ENCODE data around the gene MLXIPL.
"Not testable (repeated sequence)": the region's sequence is repeated elsewhere in the genome, so short reads cannot be mapped to it uniquely, and the experiment has no call there.

MLXIPL gene

DNA sequence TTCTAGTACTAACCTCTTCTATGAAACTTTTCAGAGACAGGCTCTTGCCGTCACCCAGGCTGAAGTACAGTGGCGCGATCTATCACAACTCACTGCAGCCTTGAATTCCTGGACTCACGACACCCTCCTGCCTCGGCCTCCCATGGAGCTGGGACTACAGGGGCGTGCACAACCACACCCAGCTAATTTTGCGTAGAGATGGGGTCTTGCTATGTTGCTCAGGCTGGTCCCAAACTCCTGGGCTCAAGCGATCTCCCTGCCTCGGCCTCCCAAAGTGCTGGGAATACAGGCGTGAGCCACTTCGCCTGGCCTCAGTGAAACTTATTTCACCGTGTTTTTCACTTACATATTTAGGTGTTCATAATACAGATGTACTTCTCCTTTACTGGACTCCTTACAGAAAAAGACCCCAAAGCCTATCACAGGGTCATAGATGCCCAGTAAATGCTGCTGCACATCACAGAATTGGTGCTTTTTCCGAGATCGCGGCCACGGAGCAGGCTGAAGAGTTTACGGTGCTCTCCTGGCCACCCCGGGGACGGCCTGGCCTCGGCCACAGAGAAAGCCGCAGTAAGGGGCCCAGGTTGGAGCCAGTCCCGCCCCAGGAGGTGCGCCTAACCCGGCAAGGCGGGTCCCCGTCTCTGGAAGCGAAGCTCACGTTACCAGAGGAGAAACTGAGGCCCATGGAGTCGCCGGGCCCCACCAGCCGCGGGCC is 46.5 kb downstream of the MLXIPL start:
- DNase-seq = no peak

DNA sequence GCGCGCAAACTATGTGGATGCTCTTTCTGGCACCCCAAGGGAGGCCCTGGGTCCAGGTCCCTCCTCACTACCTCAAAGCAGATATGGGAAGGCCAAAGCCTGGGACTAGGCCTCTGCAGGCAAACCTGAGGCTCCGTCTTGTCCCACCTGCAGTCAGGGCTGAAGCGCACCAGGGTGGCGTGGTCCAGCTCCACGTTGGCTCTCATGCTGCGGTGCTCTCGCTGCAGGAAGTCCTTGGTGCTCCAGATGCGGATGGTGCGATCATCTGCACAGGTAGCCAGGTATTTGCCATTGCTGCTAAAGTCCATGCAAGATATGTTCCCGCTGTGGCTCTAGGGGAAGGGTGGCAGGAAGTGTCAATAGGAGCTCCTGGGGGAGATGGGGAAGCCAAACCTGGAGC is 50.5 kb downstream of the MLXIPL start:
- DNase-seq = no peak

DNA sequence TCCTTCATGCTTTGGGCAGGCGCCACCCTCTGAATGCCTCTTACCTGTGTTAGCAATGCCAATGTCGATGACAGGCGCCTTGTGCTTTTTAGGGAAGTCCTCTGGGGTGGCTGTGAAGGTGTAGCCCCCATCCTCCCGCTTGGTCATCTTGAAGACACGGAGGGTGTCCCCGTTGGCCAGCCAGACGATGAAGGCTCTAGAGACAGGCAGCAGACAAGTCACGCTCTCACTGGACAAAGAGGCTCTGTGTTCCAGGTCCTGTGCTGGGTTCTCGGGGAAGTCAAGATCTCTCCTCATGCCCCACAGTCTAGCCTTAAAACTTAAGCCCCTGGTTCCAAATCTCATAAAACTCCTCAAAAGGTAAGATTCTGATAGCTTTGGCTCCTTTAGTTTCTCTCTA is 51.0 kb downstream of the MLXIPL start:
- no peak for DNase-seq

DNA sequence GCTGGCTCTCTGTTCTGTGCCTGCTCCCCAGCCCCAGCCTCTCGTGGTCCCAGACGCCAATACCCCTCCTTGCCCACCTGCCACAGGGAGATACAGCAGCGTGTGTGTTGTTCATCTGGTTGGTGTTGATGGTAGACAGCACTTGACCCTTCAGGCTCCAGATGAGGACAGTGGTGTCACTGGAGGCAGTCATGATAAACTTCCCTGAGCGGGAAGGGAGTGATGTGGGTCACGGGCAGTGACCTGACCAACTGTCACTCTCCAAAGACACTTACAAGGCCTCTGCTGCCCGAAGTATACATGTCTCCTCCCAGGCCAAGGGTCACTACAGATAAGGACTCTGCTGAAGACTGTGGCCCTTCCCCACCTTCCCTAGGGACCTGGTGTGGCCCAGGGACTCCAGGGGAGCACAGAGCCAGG is 51.5 kb downstream of the MLXIPL start:
- no peak for DNase-seq

DNA sequence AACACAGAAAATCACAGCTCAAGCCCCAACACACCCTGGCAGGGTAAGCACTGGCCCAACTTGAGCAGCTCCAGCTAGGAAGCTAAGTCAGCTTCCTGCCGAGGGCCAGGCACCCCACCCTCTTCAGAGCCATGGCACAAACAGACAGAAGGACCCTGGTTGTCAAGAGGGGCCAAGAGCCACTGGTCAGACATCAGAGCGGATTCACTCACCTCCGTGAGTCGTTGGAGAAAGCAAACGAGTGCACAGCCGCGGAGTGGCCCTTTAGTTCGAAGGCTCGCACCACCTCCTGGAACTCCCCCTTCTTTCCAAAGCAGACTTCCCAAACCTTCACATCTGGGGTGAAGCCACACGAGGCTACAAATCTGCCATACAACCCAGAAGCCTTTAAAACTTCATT is 53.3 kb downstream of the MLXIPL start:
- DNase-seq = no peak

DNA sequence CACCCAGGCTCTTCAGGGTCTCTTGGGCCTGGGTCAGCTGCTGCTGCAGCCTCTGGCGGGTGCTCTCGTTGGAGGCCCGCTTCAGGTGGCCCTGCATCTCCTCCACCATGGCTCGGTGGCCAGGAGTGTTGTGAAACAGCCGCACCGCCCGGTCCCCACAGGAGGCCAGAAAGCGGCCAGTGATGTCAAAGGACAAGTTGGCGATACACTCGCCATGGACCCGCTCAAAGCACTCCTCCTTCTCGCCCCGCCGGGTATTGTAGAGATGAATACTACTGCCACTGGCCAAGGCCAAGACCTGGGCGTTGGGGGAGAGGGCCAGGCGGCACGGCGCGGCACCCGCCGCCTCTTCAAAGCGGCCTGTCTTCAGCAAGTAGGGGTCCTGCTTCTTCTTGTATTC is 53.8 kb downstream of the MLXIPL start:
- DNase-seq = no peak

DNA sequence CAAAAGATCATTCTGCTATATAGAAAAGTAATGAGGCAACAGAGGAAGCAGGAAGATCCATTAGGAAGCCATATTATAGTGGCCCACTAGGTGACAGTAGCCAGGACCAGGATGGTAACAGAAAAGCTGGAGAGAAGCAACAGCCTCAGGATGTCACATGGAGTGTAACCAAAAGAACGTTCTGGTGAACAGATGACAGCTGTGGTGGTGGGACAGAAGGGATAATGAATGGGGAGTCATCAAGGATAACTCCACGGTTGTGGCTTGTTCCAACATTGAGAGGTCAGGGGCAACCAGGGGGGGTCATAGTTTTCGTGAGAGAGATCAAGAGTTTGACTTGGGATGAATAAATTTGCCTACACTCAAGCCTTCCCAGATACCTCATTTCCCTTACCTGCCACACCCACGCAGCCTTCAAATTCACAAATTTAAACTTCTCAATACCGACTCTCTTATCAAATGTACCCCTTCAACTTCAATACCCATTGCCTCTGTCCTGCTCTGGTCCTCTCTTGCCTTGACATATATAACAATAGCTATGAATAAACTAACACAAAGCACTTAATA is 55.2 kb downstream of the MLXIPL start:
- DNase-seq = no peak

DNA sequence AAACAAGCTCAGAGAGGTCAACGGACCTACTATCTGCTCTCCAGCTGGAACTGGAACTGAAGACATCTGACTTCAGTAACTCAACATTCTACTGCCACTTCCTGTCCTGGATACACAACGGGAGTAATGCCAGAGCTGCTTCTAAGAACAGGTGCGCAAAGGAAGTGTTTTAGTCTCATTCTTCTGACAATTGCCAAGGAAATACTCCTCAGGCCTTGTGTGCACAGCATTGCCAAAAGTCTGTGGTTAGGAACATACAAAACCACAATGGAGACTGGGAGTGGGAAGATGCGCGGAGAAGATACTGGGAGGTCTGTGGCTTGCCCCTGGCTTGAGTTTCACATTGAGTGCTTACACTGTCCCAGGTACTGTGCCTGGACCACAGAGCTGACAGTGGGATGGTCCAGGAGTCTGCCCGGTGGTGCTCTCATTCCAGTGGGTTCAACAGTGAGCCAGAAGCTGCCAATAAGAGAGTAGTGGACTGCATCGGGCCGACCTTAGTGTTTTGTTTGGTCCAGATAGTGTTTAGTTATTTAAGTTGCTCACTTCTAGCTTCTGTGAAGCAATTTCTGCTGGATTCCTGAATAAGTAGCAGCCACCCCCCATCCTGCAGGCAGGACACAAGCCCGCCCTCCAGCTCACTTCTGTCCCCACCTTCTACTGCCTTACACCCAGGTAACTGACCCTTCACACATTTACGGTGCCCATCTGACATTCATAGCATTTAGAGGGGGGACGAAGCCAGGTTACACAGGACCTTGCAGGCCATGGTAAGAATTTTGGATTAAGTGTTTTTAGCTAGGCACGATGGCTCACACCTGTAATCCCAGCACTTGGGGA is 56.3 kb downstream of the MLXIPL start:
- DNase-seq = no peak

DNA sequence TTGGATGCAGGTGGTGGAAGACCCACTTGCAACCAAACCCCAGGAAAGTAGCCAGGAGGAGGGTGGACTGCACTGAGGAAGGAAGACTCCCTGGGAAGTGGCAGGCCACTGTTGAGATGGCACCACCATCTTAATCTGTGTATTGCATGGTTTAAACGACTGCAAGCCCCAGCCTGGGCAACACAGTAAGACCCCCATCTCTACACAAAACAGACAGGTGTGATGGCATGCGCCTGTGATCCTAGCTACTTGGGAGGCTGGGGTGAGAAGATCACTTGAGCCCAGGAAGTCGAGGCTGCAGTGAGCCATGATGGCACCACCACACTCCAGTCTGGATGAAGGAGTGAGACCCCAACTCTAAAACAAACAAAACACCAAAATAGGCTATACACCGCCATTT is 57.2 kb downstream of the MLXIPL start:
- DNase-seq = no peak

DNA sequence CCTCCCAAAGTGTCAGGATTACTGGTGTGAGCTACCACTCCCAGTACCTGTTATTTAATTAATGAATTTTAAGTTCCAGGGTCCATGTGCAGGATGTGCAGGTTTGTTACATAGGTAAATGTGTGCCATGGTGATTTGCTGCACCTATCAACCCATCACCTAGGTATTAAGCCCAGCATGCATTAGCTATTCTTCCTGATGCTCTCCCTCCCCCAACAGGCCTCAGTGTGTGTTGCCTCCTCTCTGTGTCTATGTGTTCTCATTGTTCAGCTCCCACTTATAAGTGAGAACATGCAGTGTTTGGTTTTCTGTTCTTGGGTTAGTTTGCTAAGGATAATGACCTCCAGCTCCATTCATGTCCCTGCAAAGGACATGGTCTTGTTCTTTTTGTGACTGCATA is 57.9 kb downstream of the MLXIPL start:
- not testable (repeated sequence) for DNase-seq

DNA sequence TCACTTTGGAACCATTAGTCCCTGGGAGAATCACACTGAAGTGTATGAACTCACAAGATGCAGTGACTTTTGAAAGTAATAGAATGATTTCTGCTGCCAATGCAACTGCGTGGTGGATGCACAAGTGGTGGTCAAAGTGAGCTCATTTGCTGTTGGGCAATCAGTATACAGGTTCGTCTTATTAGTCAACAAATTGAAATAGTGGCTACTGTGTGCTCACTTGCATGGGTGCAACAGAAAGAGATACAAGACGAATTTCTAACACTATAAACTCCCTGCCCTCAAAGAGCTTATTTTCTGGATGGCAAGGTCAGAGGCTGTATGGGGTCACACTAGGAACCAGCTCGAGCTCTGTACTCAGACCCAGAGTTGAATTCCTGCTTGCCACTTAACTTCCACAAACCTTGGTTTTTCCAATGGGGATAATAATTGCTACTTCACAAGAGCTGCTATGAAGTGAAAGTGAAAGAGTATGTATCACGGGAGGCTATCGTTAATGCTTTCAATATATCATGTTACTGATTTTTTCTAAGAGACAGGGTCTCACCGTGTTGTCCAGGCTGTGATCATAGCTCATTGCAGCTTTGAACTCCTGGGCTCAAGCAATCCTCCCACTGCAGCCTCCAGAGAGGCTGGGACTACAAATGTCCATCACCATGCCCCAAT is 58.5 kb downstream of the MLXIPL start:
- DNase-seq = no peak

DNA sequence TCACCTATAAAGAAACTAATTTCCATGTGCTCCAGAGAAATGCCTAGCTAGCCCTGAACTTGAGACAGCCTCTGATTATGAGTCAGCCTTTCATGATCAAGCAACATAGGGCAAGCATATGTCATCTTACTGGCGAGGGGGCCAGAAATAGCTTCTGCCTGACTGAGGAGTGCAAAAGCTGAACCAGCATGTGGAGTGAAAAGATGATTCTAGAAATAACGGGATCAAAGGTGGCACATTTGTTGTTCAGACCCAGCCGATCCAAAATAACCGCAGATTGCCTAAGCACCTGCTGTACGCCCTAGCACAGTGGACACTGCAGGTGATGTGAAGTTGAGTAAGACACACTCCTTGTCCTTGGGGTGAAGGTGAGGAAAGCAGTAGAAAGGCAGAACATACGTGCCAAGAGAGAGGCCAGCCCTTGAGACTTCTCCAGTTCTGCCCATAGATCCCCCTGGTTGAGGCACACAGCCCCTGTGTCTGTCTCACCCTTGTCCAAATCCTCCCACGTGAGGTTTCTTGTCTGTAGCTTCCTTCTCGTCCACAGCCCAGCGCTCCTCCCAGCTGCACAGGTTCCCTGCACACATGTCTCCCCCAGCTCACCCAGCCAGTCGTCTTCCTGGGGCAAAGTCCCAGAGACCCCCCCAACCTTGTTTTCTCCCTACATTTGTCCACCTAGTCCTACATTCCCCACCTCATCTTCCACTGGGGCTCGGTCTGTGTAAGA is 64.0 kb downstream of the MLXIPL start:
- DNase-seq = no peak

DNA sequence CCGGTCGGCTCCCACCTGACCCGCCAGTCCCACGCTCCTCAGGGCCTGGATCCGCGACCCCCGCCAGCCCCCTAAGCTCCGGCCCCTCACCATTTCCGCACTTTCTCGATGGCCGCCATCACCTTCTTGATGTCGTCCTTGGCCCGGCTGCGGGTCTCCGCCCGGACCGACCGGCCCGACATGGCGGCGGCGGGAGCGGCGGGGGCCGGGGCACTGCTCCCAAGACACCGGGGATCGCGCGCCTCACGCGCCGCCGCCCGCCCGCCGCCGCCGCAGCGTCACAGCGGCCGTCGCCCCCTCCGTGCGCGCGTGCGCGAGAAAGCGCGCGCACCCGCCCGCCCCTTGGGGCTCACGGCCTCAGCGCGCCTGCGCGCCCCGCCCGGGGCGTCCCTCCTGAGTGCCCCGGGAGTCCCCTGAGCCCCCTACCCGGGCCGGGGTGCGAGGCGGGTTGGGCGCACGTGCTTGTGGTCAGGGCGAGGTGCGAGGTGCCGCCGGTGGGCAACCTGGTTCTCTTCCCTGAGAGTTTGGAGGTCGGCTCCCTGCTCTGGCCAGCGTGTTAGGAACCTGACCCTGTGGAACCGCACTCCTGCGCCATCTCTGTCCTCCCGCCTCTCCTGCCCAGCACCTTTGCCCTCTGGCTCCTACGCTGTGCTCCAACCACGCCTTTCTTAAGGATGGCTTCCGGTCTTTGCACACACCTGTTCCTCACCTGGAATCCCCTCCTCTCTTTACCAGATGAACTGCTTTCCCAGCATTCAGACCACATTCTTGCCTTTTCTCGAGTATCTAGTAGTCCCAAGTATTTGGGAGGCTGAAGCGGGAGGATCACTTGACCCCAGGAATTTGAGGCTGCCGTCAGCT is 66.7 kb downstream of the MLXIPL start, which contains the start of gene BCL7B:
BCL7B (minus strand) TSS at position 294 of the 861 bp plus-strand sequence; CDS start at position 182, 112 bp downstream.
- peak; percentile 44 to 76 (median 54) for DNase-seq

DNA sequence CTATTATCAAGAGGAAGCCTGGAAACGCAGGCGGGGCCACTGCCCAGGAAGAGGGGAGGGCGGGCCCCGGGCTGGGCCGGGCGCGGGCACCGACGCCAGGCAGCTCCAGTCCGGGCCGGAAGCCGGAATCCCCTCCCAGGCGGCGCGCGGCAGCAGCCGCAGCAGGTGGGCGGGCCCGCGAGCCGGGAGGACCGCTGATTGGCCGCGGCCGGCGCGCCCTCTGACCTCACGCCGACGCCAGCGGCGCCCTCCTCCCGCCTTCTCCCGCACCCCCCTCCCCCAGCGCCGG is 67.3 kb downstream of the MLXIPL start:
- DNase-seq = peak; percentile 54 to 86 (median 76)

DNA sequence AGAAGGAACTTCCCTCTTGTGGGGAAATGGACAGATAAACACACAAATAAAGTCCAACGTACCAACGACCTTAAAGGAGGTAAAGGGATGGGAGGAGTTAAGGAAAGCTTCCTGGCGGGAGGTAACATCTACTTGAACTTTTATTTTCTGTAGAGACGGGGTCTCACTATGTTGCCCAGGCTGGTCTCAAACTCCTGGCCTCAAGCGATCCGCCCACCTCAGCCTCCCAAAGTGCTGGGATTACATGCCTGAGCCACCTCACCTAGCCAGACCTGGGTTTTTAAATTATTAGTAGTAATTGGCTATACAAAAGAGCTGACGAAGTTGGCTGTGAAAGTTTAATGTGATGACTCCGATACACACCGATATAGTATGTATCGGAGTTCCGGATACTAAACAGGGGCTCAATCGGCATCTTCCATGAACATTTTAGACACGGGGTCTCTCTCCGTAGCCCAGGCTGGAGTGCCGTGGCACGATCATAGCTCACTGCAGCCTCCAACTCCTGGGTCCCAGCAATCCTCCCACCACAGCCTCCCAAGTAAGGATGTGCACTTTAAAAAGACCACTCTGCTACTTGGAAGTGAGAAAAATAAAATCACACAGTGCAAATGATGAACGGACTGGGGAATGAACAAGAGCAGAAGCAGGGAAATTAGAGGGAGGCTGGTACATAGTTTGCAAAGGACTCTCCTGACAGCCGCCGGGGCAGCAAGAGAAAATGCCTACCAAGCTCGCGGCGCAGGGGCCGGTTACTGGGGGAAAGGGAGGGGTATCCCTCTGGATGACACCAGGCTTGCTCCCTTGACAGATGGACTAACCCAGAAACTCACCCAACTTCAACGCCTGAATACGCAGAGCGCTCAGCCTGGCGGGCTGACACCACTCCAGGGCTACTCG is 67.9 kb downstream of the MLXIPL start:
- no peak for DNase-seq

DNA sequence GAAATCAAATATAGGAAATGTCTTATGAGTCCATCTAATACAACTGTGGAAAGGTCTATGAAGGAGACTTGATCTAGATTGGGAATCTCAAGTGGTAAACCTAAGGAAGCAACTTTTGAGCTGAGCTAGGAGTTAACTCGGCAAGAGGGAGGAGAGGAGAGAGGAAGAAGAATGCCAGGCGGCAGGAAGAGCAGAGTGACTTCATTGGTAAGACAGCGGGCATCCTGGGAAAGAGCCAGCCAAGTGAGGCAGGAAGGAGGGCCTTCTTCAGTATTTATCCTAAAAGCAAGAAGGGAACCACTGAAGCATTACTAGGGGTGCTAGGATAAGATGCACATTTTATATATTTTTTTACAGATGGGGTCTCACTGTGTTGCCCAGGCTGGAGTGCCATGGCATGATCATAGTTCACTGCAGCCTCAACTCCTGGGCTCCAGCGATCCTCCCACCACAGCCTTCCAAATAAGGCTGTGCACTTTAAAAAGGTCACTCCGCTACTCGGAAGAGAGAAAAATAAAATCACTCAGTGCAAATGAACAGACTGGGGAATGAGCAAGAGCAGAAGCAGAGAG is 68.8 kb downstream of the MLXIPL start:
- DNase-seq = no peak

DNA sequence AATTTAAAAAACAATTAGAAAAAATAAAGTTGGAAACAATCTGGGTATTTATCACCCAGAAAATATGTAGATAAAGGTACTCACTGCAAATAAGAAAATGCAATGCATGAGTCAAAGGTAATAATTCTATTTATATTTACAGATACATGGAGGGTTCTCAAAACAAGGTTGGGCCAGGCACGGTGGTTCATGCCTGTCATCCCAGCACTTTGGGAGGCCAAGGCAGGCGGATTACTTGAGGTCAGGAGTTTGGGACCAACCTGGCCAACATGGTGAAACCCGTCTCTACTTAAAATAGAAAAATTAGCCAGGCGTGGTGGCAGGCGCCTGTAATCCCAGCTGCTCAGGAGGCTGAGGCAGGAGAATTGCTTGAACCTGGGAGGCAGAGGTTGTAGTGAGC is 74.2 kb downstream of the MLXIPL start:
- not testable (repeated sequence) for DNase-seq

DNA sequence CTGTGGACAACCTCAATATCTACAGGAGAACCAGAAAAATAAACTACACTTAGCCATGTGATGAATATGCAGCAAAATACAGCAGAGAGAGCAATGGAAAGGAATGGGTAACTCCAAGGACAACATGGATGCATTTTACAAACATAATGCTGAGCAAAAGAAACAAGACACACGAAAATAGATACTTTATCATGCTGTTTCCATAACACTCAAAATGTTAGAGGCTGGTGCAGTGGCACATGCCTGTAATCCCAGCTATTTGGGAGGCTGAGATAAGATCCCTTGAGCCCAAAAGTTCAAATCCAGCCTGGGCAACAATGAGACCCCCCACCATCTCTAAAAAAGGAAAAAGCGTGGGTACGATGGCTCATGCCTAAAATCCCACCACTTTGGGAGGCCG is 75.1 kb downstream of the MLXIPL start:
- DNase-seq = no peak

DNA sequence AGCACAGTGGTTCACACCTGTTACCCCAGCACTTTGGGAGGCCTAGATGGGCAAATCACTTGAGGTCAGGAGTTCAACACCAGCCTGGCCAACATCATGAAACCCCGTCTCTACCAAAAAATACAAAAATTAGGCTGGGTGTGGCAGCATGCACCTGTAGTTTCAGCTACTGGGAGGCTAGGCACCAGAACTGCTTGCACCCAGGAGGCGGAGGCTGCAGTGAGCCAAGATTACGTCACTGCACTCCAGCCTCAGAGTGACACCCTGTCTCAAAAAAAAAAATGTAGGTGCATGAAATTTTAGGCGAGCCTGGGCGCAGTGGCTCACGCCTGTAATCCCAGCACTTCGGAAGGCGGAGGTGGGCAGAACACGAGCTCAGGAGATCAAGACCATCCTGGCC is 76.5 kb downstream of the MLXIPL start:
- DNase-seq = no peak

DNA sequence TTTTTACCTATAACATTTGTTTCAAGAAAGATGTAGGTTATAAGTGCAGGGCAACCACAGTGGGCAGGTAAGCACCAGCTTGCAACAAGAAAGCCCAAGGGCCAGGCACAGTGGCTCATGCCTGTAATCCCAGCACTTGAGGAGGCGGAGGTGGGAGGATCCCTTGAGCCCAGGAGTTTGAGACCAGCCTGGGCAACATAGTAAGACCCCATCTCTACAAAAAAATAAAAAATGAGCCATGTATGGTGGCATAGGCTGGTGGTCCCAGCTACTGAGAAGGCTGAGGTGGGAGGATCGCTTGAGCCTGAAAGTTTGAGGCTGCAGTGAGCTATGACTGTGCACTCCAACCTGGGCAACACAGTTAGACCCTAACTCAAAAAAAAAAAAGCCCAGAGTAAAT is 79.6 kb downstream of the MLXIPL start:
- DNase-seq = no peak
